GM12873 (cell line): ENCODE results near the gene TAS1R1.

Source experiments
- CTCF ChIP-seq: IDR thresholded peaks from 2 replicates; pipeline ENCODE4 v1.5.1; 2012; ENCODE audit warnings: low read depth, mild to moderate bottlenecking, moderate library complexity, low read length, control low read depth; ENCODE audit not compliant: insufficient read depth; ENCODE audit errors: missing control alignments

The TAS1R1 gene

GRCh38 chr1:6621429-6622391 lies 66.6 kb downstream of the TAS1R1 start:
- TF ChIP-seq CTCF = no peak

- TF ChIP-seq CTCF = no peak
Observed at GRCh38 chr1:6622396-6623152, 67.5 kb downstream of the TAS1R1 start.

GRCh38 chr1:6623269-6623965 lies 68.3 kb downstream of the TAS1R1 start:
- TF ChIP-seq CTCF = no peak

- no peak for TF ChIP-seq CTCF
Observed at GRCh38 chr1:6624710-6625583, 69.8 kb downstream of the TAS1R1 start, which contains the start of gene THAP3. TSS of gene THAP3 (plus strand) at chr1:6624868. CDS start at chr1:6625219, 351 bp downstream.

GRCh38 chr1:6625584-6626149 lies 70.6 kb downstream of the TAS1R1 start:
- no peak for TF ChIP-seq CTCF

GRCh38 chr1:6627031-6627430 lies 71.9 kb downstream of the TAS1R1 start:
- no peak for TF ChIP-seq CTCF
